HG03103 (cell line): ENCODE data around the gene IL24.

Experiments
- ATAC-seq: cut with Tn5 transposase; IDR thresholded peaks from one replicate; pipeline ENCODE4 v1.9.1; 2021; ENCODE audit warnings: low read depth; ENCODE audit not compliant: unreplicated experiment

Gene IL24

GRCh38 chr1:206875752-206876377 is 21.4 kb upstream of the IL24 start:
- ATAC-seq = no peak

- no peak for ATAC-seq
These were observed 18.8 kb upstream of the IL24 start for GRCh38 chr1:206878456-206878855.

- no peak for ATAC-seq
These were observed 16.9 kb upstream of the IL24 start for GRCh38 chr1:206880314-206880713.

DNA sequence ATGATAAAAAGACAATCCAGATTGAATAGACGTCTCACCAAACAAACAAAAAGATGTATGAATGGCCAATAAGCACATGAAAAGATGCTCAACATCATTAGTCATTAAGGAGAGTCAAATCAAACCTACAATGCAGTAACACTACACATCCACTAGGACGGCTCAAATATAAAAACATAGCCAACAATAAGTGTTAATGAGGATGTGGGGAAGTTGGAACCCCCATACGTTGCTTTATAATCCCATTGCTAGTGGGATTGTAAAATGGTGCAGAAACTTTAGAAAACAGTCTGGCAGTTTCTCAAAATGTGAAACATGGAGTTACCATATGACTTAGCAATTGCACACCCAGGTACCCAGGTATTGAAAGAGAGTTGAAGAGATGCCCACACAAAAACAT is 14.7 kb upstream of the IL24 start:
- no peak for ATAC-seq

GRCh38 chr1:206883160-206883559 is 14.1 kb upstream of the IL24 start:
- ATAC-seq = no peak

DNA sequence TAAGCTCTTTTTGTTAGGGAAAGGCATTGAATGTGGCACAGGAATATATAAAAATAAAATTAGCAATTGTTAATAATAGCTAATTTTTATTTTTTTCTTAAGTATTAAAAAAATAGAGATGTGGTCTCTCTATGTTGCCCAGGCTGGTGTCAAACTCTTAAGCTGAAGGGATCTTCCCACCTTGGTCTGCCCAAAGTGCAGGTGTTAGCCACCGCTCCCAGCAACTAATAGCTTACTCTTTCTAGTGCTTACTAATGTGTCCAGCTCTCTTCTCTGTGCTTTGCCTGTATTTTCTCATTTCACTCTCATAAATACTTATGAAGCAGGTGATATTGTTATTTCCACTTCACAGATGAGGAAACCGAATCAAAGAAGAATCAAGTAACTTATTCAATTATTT is 13.4 kb upstream of the IL24 start:
- ATAC-seq = no peak

DNA sequence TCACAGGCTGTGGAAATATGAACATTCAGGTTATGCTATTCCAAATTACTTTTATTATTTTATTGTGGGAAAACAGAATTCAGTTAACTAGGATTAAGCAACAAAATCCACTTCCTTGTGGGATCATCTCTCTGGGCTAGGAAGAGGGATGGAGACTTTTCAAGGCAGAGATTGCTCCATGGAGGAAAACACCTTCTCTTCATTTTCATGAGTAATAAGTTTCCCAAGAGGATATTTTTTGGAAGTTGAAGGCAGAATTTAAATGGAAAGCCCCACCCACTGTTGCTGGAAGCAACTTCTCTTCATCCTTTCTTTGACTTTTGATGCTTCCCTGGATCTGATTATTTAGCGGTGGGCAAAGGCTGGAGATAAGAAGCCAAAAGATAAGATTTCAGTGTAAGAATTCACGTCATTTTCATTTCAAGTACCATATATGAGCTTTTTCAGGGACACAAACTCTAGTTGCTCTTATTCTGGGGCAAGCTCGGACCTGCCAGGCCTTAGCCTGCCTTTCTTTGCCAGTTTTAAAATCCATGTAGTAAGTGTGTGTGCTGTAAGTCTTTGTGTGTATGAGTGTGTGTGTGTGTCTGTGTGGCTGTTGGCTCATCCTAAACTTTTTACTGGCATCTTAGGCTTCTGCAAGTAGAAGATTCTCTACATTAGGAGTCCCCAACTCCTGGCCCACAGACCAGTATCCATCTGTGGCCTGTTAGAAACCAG is 11.7 kb upstream of the IL24 start:
- ATAC-seq = no peak

DNA sequence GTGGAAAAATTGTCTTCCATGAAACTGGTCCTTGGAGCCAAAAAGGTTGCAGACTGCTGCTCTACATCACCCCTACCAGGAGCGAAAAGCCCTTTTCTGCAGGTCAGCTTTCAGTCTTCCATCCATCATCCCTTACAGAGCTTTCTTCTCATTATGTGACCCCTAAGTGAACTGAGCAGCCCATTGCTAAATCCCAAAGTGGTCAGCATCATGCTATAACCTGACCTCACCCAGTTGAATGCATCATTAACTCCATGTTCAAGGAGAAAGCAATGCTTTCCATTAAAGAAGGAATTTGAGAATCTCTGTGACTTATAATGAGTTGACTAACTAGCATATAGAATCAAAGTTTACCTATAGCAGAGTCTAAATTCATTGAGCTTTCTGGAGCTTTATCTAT is 10.4 kb upstream of the IL24 start:
- no peak for ATAC-seq

- no peak for ATAC-seq
These were observed 9.5 kb upstream of the IL24 start for GRCh38 chr1:206887701-206888100.

- ATAC-seq = no peak
These were observed 6.8 kb upstream of the IL24 start for GRCh38 chr1:206890125-206891060.

GRCh38 chr1:206891412-206891811 is 5.8 kb upstream of the IL24 start:
- no peak for ATAC-seq

DNA sequence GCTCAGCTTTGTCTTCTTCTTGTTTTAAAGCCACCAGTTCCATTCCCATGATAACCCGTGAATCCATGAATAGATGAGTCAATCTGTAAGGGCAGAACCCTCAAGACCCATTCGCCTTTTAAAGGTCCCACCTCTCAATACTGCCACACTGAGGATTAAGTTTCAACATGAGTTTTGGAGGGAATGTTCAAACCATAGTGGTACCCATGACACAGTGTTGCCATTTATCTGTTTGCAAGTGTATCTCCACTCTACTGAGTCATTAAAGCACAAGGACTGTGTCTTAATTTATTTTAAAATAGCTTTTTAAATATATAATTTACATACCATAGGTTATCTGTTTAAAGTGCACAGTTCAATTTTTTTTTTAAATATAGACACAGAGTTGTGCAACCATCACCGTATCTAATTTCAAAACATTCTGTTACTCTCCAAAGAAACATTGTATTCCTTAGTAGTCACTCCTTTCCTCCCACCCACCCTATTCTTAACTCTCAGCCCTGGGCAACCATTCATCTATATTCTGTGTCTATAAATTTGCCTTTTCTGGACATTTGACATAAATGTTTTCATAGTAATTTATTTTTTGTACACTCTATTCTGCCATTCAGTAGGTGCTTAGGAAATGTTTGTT is 4.8 kb upstream of the IL24 start:
- no peak for ATAC-seq

GRCh38 chr1:206893380-206893779 is 3.9 kb upstream of the IL24 start:
- no peak for ATAC-seq

DNA sequence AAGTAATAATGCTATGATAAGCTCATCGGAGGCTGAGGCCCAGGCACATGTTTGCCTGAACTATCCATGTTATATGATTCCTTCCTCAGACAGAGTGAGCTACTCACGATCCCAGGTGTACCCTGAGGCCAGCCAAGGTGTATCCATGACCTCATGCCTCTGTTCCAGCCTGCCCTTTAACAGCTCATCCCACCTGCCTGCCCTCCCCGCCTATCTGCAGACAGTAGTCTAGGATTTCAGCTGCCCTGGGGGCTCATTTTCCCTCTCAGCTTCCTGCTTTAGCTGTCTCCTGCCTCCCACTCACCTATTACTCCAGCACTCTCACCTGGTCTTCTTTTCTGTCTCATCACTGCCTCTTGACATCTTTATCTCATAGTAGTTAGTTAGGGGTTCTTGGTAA is 1.9 kb upstream of the IL24 start:
- ATAC-seq = no peak

GRCh38 chr1:206895837-206896242 is 1.4 kb upstream of the IL24 start:
- no peak for ATAC-seq

DNA sequence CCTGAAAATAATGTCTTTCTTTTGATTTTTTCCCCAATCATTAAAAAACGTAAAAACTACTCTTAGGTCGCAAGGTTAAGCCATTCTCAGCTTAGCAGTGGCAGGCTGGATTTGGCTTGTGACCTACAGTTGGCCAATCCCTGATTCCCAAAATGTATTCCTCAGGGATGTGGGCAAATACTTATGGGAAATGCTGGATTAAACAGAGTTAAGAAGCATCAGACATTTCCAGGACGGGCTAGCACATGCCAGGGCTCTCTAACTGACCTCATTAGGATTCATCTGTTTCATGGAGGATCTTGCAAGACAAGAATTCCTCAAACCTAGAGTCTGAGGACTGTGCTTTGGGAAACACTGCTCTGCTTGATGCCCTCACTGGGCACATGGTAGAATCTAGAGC is 982 bp upstream of the IL24 start:
- no peak for ATAC-seq

DNA sequence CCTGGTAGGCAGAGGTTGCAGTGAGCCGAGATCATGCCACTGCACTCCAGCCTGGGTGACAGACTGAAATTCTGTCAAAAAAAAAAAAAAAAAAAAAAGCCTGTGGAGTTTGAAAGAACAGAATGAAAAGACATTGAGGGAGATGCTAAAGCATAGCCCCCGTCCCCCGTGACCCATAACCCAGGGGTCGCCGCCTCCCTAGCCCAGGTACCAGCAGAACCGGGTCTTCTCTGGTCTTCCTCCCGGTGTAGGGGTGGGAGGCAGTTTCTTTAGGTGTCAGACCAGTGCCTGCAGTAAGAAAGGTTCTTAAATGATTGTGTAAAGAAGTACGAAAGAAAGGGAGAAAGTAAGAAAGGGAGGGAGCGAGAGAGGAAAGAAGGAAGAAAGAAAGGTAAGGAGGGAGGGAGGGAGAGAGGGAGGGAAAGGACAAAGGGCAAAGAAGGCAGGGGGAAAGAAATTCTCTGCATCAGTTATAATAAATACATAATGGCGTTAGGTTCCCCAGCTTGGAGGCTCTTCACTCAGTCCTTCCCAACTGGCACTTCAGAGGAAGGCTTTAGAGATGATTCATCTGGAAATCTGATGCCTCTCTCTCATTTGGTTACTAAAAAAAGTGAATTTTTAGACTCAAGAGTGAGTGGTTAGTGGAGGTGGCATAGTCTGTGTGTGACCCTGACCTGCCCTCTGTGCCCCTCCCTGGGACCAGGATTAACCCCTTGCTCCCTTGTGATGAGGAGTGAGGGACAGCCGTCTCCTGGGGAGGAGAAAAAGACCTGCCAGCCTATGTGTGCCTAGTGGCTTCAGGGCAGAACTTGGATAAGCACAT is 1.1 kb downstream of the IL24 start:
- no peak for ATAC-seq

DNA sequence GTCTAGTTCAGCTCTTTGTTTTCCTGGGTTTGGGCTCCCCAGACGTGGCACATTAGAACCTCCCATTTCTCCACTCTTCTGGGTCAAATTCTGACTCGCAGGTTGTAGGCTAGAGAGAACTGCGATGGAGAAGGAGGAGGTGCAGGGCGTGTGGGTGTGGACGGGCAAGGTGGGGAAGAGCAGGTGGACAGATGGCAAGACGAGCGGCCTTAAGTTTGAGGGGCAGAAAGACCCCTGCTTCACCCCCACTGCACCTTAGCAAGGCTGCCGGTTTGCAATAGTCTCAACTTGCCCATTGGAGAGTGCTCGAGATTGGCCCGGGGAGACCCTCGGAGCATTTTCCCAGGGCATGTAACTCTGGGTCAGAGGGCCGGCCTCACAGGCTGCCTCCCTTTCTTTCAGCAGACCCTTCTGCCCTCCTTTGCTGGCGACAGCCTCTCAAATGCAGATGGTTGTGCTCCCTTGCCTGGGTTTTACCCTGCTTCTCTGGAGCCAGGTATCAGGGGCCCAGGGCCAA is 1.7 kb downstream of the IL24 start:
- no peak for ATAC-seq

DNA sequence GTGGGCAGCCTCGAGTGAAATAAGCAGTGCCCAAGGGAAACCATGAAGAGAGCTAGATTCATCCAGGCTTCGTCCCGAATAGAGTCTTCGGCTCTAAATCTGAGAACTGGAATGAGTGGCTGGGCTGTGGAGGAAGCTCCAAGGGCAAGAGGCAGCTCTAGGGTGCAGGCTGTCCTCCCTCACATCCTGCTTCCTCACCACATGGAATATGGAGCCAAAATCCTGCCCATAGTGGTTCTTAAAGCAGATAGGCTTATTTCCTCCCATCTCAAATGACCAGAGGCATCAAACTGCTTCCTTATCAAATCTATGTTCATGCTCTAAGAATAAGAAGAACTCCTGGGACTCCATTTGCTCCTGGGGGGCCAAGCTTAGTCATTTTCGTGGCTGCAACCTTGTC is 2.5 kb downstream of the IL24 start:
- no peak for ATAC-seq

DNA sequence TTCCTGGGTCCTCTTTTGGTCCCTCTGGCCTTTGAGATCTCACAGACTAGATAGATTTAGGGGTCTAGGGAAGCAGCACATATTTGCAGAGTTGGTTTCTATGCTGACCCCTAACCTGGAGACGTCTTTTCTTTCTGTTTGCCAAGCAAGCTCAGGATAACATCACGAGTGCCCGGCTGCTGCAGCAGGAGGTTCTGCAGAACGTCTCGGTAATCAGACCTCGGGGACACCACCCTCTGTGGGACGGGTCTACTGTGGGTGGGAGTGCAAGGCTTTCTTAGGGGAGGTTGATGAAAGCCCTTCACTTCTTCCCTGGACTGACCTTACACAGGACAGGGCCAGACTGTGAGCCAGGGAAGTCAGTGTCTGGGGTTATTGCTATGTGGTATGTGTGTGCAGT is 2.9 kb downstream of the IL24 start:
- ATAC-seq = no peak
